ENCODE data around the gene TRRAP.

DNA sequence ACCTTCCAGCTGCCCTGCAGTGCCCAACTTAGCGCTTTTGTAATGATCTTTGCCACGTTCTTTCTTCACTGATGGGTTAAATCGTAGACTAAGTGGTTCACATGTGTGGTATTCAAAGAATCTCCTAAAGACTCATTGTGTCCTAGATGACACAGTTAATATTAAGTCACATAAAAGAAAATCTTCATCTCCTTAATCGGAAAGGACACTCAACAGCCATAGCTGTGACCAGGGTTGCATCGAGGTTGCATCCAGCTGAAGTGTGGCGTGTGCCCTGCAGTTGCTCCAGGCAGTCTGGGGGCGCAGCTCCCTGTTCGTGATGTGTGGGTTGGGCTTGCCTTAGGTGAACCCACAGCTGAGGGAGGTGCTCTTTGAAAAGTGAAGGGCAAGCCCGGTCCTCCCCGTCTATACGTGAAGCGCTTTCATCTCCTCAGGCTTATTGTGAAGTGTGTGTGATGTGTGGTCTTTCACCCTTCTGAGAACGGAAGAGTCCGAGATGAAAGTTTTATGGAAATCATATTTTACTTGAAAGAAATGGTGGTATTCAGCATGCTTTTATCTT is 122.7 kb downstream of the TRRAP start:
- TF ChIP-seq CTCF (IDR thresholded peaks at IDR 0.05) = no peak
- TF ChIP-seq POLR2AphosphoS5 (IDR thresholded peaks at IDR 0.05) = no peak
- no peak for TF ChIP-seq POLR2A (IDR thresholded peaks at IDR 0.05)
